Cardiac septum (tissue), 1 donor: ENCODE results near the gene GRAMD1B. TPM values are rescaled to one million over a fixed set of nuclear protein-coding genes. Genes with fewer than 3 reads are reported as not detected.

Experiments
- DNase-seq: peaks from one replicate; pipeline ENCODE4 v3.0.0-alpha.2; 2020; ENCODE audit warnings: low spot score
- intact Hi-C: fragments of 100-400 bp; cut with DNase I; formaldehyde crosslinking; loops from one replicate; pipeline ENCODE4 v1.14.0; 2022
- total RNA-seq: library from RNA; stranded (reverse); fragmentation: NEBNext Ultra II Directional; extraction: Animal tissue kit (Norgen Biotek cat#: 25700); gene quantifications from one replicate; pipeline ENCODE4 v1.2.1, GENCODE V29; 2021
- donor health status: DM: no; HTN: no; CAD: no.

Gene GRAMD1B
- total RNA-seq, 1 donor from 2014 or later: 15.3 TPM

DNA sequence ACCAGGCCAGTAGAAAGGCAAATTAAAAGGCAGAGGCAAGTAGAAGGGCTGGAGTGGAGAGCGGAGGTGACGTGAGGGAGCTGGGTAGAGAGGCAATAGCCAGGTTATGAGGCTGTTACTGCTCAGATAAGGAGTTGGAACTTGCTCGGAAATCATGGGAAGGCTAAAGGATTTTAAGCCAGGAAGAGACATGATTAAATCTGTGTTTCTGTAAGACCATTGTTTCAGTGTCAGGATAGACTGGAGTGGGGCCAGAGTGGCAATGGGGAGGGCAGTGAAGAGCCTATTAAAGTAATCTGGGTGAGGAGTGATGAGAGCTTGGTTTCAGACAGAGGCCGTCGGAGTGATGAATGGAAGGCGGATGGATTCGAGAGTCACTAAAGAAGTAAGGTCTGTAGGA is 39.0 kb downstream of the GRAMD1B start:
- no peak for DNase-seq

GRCh38 chr11:123469586-123469985 is 39.5 kb downstream of the GRAMD1B start:
- intact Hi-C loops: no loop called here
- DNase-seq: no peak

More for the DNA sequence above, 39.0 kb downstream of the GRAMD1B start:
- intact Hi-C loops: no loop called here

DNA sequence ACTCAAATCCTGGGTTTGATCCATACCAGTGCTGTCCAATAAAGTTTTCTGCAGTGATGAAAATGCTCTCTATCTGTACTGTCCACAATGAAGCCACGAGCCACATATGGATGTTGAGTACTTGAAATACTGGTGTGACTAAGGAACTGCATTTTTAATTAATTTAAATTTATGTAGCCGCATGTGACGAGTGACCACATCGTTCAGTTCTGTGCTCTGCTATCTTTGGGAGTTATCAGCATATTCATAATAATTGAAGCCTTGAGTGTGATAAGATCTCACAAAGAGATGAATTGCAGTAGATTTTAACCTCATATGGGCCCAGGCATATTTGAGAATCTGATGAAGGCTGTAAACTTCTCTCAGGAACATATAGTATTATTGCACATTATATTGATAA is 40.8 kb downstream of the GRAMD1B start:
- intact Hi-C loops: loop anchor here (5.0 to 10.0 kb wide), 2 partner anchors 109 to 356 kb away; no protein-coding TSS in a partner anchor
- no peak for DNase-seq

DNA sequence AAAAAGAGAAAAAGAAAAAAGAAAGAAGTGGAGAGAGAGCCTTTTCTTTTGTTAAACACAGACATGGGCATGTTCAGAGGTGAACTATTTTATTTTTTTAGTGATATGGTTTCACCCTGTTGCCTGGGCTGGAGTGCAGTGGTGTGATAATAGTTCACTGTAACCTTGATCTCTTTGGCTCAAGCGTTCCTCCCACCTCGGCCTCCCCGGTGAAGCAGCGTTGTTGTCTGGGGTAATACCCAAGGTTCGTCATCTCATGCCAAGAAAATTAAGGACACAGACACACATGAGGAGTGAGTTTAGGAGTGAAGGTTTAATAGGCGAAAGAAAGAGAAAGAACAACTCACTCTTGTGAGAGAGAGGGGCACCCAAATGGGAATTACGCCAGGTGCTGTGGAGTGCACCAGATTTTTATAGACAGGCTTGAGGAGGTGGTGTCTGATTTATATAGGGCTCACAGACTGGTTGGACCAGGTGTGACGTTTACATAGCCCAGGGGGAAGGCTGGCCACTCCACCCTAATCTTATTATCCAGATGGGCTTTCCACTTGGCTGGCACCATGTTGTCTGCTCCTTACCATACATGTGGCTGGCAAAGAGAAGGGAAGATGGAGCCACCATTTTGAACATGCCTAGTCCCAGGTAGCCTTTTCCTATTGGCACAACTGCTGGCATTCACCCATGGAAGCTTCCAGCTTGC is 42.3 kb downstream of the GRAMD1B start:
- DNase-seq: no peak
- intact Hi-C loops: loop anchor here (5.0 to 10.0 kb wide), 2 partner anchors 110 to 358 kb away; no protein-coding TSS in a partner anchor

DNA sequence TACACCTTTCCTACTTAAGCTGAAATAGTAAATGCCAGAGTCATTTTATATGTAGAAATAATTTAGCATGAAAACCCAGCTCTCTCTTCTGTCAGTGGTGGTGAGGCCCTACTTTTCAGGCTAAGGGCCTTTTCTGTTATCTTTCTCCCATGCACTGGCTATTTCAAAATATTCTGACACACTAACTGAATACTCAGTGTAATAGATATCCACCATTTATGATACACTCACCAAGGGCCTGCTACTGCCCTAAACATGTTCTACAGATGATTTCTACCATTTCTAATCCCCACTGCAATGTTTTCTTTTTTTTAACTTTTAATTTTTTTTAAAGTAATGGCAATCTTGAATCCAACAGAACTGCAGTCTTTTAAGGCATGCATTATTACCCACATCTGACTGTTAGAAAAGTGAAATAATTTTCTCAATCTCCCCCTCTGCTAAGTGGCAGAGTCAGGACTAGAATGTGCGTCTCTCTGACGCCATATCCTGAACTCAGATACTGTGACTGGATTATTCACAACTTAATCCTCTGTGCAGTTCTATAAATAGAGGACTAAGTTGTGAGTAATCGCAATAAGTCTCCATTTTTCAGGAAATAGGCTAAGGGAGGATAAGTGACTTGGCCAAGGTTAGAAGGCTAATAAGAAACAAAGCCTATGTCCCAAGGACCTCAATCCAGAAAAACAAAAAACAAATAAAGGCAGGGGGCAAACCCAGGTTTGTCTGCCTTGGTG is 44.0 kb downstream of the GRAMD1B start:
- intact Hi-C loops: loop anchor here (5.0 to 10.0 kb wide), 2 partner anchors 112 to 359 kb away; no protein-coding TSS in a partner anchor
- DNase-seq: no peak

- no peak for DNase-seq
- intact Hi-C loops: loop anchor here (5.0 to 10.0 kb wide), 2 partner anchors 113 to 360 kb away; no protein-coding TSS in a partner anchor
Observed at GRCh38 chr11:123474994-123475393, 44.9 kb downstream of the GRAMD1B start.

- intact Hi-C loops: loop anchor here (10.0 kb wide), 1 partner anchor 361 kb away; no protein-coding TSS in a partner anchor
- no peak for DNase-seq
Observed at GRCh38 chr11:123475469-123475868, 45.4 kb downstream of the GRAMD1B start.

DNA sequence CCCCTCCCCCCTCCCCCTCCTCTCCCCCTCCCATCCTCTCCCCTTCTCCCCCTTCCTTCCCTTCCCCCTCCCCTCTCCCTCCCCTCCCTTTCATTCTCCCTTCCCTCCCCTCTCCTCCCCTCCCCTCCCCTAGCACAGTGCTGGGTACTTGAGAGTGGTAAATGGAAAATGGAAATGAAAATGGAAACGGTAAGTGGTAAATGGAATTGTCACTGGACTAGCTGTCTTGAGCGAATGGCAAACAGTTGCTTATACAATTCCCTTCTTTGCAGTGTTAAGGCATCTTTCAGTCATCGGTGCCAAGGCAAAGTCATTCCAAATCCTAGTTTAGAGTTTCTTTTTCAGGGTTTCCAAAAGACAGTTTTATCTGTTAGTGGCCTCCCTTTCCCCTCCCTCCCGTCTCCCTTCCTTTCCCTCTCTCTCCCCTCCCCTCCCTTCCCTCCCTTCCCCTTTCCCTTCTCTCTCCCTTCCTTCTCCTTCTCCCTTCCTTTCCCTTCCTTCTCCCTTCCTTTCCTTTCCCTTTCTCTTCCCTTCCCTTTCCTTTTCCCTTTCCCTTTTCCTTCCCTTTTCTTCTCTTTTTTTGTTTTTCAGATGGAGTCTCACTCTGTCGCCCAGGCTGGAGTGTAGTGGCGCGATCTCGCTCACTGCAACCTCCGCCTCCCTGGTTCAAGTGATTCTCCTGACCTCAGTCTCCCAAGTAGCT is 47.3 kb downstream of the GRAMD1B start:
- intact Hi-C loops: loop anchor here (10.0 kb wide), 1 partner anchor 363 kb away; no protein-coding TSS in a partner anchor

GRCh38 chr11:123478352-123478987 is 48.4 kb downstream of the GRAMD1B start:
- intact Hi-C loops: loop anchor here (1.0 to 10.0 kb wide), 3 partner anchors 71 to 364 kb away; no protein-coding TSS in a partner anchor
- no peak for DNase-seq

More for the DNA sequence above, 47.3 kb downstream of the GRAMD1B start:
- DNase-seq: no peak

DNA sequence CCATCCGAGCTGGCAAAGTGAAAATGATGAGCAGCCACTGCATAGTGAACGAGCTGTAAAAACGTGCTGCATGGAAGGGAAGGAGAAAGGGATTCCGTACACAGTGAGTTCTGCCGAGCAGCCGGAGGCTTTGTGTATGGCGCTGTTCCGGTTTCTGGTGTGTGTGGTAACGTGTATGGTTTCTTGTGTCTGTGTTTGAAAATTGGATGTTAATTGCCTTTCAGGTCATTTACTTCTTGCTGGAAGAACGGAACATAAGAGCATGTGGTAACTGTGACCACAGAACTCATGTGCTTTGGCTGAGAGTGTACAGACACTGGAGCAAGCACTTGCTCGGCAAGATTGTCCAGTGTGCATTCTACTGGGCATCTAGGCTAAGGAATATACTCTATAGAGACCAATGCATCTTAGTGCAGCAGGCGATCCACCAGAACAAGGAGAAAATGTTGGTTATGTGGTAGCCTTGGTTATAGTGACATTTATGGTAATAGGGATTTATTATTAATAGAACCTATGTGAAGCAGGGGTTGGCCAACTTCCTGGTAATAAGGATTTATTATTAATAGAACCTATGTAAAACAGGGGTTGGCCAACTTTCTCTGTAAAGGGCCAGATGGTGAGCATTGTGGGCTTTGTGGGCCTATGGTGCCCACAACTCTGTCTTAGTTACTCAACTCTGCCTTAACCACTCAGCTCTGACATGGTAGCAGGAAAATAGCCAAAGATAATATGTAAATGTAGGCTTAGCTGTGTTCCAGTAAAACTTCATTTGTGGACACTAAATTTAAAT is 49.2 kb downstream of the GRAMD1B start:
- no peak for DNase-seq
- intact Hi-C loops: loop anchor here (2.0 to 10.0 kb wide), 2 partner anchors 178 to 364 kb away; no protein-coding TSS in a partner anchor

DNA sequence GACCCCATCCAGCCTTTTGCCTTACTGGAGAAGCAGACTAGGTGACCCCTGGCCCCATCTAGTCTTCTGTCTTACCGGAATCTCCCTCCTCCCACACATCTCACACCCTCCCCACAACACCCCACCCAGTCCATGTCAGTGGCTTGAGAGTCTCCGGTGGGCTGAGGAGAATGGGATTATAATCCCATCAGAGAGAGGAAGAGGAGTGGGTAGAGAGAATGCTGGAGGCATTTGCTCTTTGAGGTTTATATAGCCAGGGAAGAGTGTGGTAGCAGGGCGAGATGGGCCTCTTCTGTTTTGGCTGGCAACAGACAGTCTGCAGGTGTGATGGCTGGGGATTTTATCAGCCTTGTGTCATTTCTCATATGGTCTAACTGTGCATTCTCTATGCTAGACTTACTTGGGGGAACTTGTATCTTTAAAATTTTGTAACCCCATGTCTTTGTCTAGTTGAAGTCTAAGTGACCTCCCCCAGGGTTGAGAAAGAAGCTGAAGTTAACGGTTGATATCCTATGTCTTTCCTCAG is 50.3 kb downstream of the GRAMD1B start:
- intact Hi-C loops: no loop called here
- DNase-seq: no peak

DNA sequence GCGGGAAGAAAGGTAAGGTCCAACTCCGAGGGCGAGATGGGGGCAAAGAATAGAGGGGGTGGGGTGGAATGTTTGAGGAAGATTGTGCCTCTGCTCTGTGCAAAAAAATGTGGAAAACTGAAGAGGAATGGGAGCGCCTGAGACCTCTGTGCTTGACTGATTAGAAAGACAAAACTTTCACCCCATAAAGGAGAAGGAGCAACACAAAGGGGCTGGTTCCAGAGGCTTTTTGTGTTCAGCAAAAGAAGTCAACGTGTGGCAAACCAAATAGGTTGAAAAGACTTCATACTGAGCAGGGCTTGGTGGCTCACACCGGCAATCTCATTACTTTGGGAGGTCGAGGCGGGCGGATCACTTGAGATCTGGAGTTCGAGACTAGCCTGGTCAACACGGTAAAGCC is 50.8 kb downstream of the GRAMD1B start:
- intact Hi-C loops: no loop called here
- DNase-seq: no peak

- no peak for DNase-seq
- intact Hi-C loops: no loop called here
Observed at GRCh38 chr11:123481640-123482039, 51.6 kb downstream of the GRAMD1B start.

GRCh38 chr11:123482218-123482617 is 52.1 kb downstream of the GRAMD1B start:
- no peak for DNase-seq
- intact Hi-C loops: no loop called here

GRCh38 chr11:123483058-123483457 is 53.0 kb downstream of the GRAMD1B start:
- intact Hi-C loops: no loop called here
- no peak for DNase-seq

DNA sequence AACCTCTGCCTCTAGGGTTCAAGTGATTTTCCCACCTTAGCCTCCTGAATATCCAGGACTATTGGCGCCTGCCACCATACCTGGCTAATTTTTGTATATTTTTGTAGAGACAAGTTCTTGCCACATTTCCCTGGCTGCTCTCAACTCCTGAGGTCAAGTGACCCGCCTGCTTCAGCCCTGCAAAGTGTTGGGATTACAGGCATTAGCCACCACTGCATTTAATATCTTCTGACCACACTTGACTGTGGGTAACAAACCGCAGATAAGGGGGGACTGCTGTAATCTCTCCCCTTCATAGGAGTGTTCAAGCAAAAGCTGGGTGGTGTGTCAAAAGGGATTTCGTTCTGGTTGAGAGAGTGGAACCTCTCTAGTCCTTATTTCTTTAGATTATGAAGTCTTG is 53.4 kb downstream of the GRAMD1B start:
- intact Hi-C loops: no loop called here
- DNase-seq: no peak

- DNase-seq: no peak
- intact Hi-C loops: no loop called here
Observed at GRCh38 chr11:123484448-123484847, 54.4 kb downstream of the GRAMD1B start.

DNA sequence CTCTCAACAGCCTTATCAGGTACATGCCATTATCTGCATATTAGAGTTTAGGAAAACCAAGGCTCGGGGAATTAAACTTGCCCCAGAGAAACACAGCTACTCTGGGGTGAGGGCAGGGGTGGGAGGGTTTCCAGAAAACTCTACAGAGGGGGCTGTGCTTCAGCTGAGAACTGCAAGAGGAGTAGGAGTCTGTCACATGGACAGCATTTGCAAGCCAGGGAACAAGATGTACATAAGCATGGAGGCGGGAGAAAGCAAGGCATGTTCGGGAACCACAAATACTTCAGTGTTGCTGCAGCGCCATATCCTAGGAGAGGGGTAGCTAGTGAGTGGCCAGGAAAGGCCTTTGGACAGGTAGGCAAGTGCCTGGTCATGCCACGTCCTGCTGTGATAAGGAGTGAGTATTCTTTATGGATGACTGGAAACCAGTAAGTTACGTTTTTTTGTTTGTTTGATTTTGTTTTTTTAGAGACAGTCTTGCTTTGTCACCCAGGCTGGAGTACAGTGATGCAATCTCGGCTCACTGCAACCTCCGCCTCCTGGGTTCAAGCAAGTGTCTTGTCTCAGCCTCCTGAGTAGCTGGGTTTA is 57.2 kb downstream of the GRAMD1B start:
- no peak for DNase-seq
- intact Hi-C loops: no loop called here
